ENCODE data around the gene ADAM21.
"Not testable (repeated sequence)": the region's sequence is repeated elsewhere in the genome, so short reads cannot be mapped to it uniquely, and the experiment has no call there.

- not testable (repeated sequence) for TF ChIP-seq CTCF, POLR2A (IDR thresholded peaks at IDR 0.05)
Observed at GRCh38 chr14:70477356-70478105, 25.6 kb downstream of the ADAM21 start.

Data from lower leg skin (tissue), 3 donors.